Endothelial cell of umbilical vein (primary cell): ENCODE data around the gene EPSTI1. TPM values are rescaled to one million over a fixed set of nuclear protein-coding genes. Genes with fewer than 3 reads are reported as not detected.

Experiments
- BruUV-seq: library from RNA; stranded (reverse); fragments of 400-500 nt; replicated peaks from 2 replicates; lab custom pipeline; 2021; lab: Mats Ljungman, UMichigan
- CTCF ChIA-PET: fragments of 300-600, 350-600 bp; sonication (Branson Sonifier 250); formaldehyde crosslinking; loops from one replicate; lab custom pipeline; 2021; ENCODE audit warnings: antibody characterized with exemption, inconsistent platforms; lab: Charles Lee
- POLR2A ChIA-PET: fragments of 300-600, 350-600 bp; sonication (Branson Sonifier 250); formaldehyde crosslinking; loops from one replicate; lab custom pipeline; 2021; ENCODE audit warnings: antibody characterized with exemption, inconsistent platforms; lab: Charles Lee
- DNase-seq: peaks from one replicate; pipeline ENCODE4 v3.0.0-alpha.2; 2011; ENCODE audit warnings: low read depth, low spot score
- FAIRE-seq: peaks from 2 replicates; lab custom pipeline; 2011; peaks lifted over from hg19 to GRCh38; lab: Jason Lieb, UNC
- H2AFZ ChIP-seq: 2 replicates; pipeline ENCODE4 v1.6.0; 2012; ENCODE audit warnings: low read depth, low read length, control low read depth, inconsistent platforms
- H3K27ac ChIP-seq: 2 replicates; pipeline ENCODE4 v1.5.1; 2011; ENCODE audit warnings: low read depth, mild to moderate bottlenecking, control low read depth, low read length, moderate library complexity; ENCODE audit not compliant: insufficient read depth
- H3K27me3 ChIP-seq, 2 experiments: 2 replicates each; pipeline versions ENCODE4 v1.6.0 to v1.6.1; 2011; ENCODE audit warnings: low read length in 2 of 2, mixed read lengths in 1 of 2; ENCODE audit not compliant: control insufficient read depth in 2 of 2, insufficient read depth in 2 of 2
- H3K36me3 ChIP-seq, 2 experiments: 2 replicates in 1 of 2; 3 replicates in 1 of 2; pipeline ENCODE4 v1.5.1; 2011; ENCODE audit warnings: low read length in 2 of 2, mild to moderate bottlenecking in 1 of 2, moderate library complexity in 1 of 2; ENCODE audit not compliant: control insufficient read depth in 2 of 2, insufficient read depth in 2 of 2; ENCODE audit errors: extremely low read depth in 1 of 2
- H3K4me1 ChIP-seq: 3 replicates; pipeline ENCODE4 v1.5.1; 2011; ENCODE audit warnings: mild to moderate bottlenecking, low read length; ENCODE audit not compliant: control insufficient read depth, insufficient read depth; ENCODE audit errors: extremely low read depth
- H3K4me2 ChIP-seq: 2 replicates; pipeline ENCODE4 v1.6.1; 2011; ENCODE audit warnings: low read length, control low read depth, mixed read lengths; ENCODE audit not compliant: insufficient read depth
- H3K4me3 ChIP-seq, 3 experiments: fragments of 200-600 bp in 1 of 3; sonication (generic), shearing (Covaris generic) in 1 of 3; replicated peaks in 1 of 3; 2 replicates each; pipeline ENCODE4 v1.5.1; 2011 to 2016; ENCODE audit warnings: control low read depth in 3 of 3, low read length in 3 of 3, mild to moderate bottlenecking in 2 of 3, inconsistent platforms in 1 of 3, low read depth in 1 of 3, moderate library complexity in 1 of 3; ENCODE audit not compliant: insufficient read depth in 1 of 3
- H3K79me2 ChIP-seq: 2 replicates; pipeline ENCODE4 v1.6.0; 2012; ENCODE audit warnings: low read length, inconsistent platforms; ENCODE audit not compliant: control insufficient read depth, insufficient read depth
- H3K9ac ChIP-seq: replicated peaks from 2 replicates; pipeline ENCODE3; 2011; ENCODE audit warnings: low read length, control low read depth; ENCODE audit not compliant: insufficient read depth; ENCODE audit errors: extremely low read depth
- H3K9me1 ChIP-seq: replicated peaks from 3 replicates; pipeline ENCODE4 v1.6.0; 2011; ENCODE audit warnings: mild to moderate bottlenecking, low read length; ENCODE audit not compliant: control insufficient read depth, insufficient read depth; ENCODE audit errors: extremely low read depth
- H3K9me3 ChIP-seq: replicated peaks from 2 replicates; pipeline ENCODE4 v1.5.1; 2012; ENCODE audit warnings: low read length, inconsistent platforms; ENCODE audit not compliant: control insufficient read depth, insufficient read depth
- H4K20me1 ChIP-seq: replicated peaks from 2 replicates; pipeline ENCODE3; 2011; ENCODE audit warnings: mild to moderate bottlenecking, low read length; ENCODE audit not compliant: control insufficient read depth, insufficient read depth; ENCODE audit errors: extremely low read depth
- CTCF ChIP-seq, 2 donors: IDR thresholded peaks; 1 replicate in 1 of 2; 2 replicates in 1 of 2; pipeline ENCODE4 v1.5.1; 2011; ENCODE audit warnings: low read length in 2 of 2, mild to moderate bottlenecking in 2 of 2, moderate library complexity in 2 of 2, control low read depth in 1 of 2, inconsistent platforms in 1 of 2, low read depth in 1 of 2; ENCODE audit not compliant: insufficient read depth in 1 of 2; ENCODE audit errors: extremely low read depth in 1 of 2
- EZH2 ChIP-seq: IDR thresholded peaks from 2 replicates; pipeline ENCODE4 v1.6.1; 2012; ENCODE audit warnings: borderline replicate concordance, low read depth, mild to moderate bottlenecking, moderate library complexity, low read length, inconsistent platforms; ENCODE audit not compliant: severe bottlenecking
- FOS ChIP-seq: IDR thresholded peaks from 2 replicates; pipeline ENCODE4 v1.6.1; 2011; ENCODE audit warnings: mild to moderate bottlenecking, low read length, moderate library complexity, borderline replicate concordance; ENCODE audit not compliant: insufficient read depth
- GATA2 ChIP-seq: IDR thresholded peaks from 2 replicates; pipeline ENCODE4 v1.7.0; 2011; ENCODE audit warnings: low read depth, mild to moderate bottlenecking, moderate library complexity, mixed read lengths, low read length; ENCODE audit not compliant: insufficient read length, insufficient read depth
- JUN ChIP-seq: IDR thresholded peaks from 2 replicates; pipeline ENCODE4 v1.6.1; 2011; ENCODE audit warnings: borderline replicate concordance, low read depth; ENCODE audit not compliant: insufficient read length, insufficient read depth
- MAX ChIP-seq: IDR thresholded peaks from 2 replicates; pipeline ENCODE4 v1.6.1; 2011; ENCODE audit not compliant: insufficient read depth, insufficient read length
- MYC ChIP-seq: IDR thresholded peaks from one replicate; pipeline ENCODE4 v1.6.1; 2011; ENCODE audit warnings: mild to moderate bottlenecking, low read depth, low read length
- POLR2A ChIP-seq: IDR thresholded peaks from 2 replicates; pipeline ENCODE4 v1.6.1; 2012; ENCODE audit warnings: low read depth, mild to moderate bottlenecking, control low read depth, low read length
- POLR2AphosphoS5 ChIP-seq: IDR thresholded peaks from 2 replicates; pipeline ENCODE4 v1.6.1; 2012; ENCODE audit warnings: low read depth, mild to moderate bottlenecking, control low read depth, low read length, moderate library complexity; ENCODE audit not compliant: insufficient read depth
- dilution Hi-C: fragments of 300-500 bp; cut with MboI; formaldehyde crosslinking; loops from one replicate; pipeline ENCODE4 v1.15.0; 2019; ENCODE audit warnings: low sequenced_read_pairs; ENCODE audit not compliant: extremely low pct_ligation_motif_present
- intact Hi-C: fragments of 100-400 bp; cut with micrococcal nuclease; formaldehyde crosslinking; loops from one replicate; pipeline ENCODE4 v1.10.0; 2022
- polyA plus RNA-seq, 4 experiments: library from polyadenylated mRNA; depleted of rRNA in 3 of 4; stranded (reverse) in 3 of 4; unstranded in 1 of 4; fragments of >200 nt; gene quantifications; 2 replicates each; pipeline versions ENCODE4 v1.2.1 to v1.2.3, GENCODE V29; 2011 to 2012; ENCODE audit warnings: missing spikeins in 1 of 4
- total RNA-seq: library from RNA; stranded (reverse); gene quantifications from 2 replicates; pipeline ENCODE4 v1.2.3, GENCODE V29; 2021

EPSTI1 gene
- total and polyA plus RNA-seq, 2 donors (not counting 3 experiments of a cell fraction or from before 2014, with no cell fraction given), result 0.77 to 3.1 TPM

GRCh38 chr13:42973581-42973980 is 18.5 kb downstream of the EPSTI1 start:
- dilution Hi-C loops, result no loop called here
- POLR2A ChIA-PET, result no interaction called here
- no peak overlapping the region for H3K9ac ChIP-seq
- intact Hi-C loops, result loop anchor here (5.0 kb wide), 1 partner anchor 814 kb away; the partner anchor contains the start of gene ENOX1
- H3K4me3 ChIP-seq, result no peak overlapping the region
- FAIRE-seq, result no peak
- H3K36me3 ChIP-seq, result no peaks in the 10 kb centered on the region
- TF ChIP-seq EZH2 (no peak), MYC (no peak), CTCF (IDR thresholded peaks at IDR 0.05; ENCODE audit: extremely low read depth in 1 of 2, insufficient read depth in 1 of 2, low read depth in 1 of 2, low read length in 2 of 2) (no peak), GATA2 (no peak), JUN (no peak), POLR2AphosphoS5 (no peak), POLR2A (no peak), FOS (no peak), MAX (no peak)
- H3K79me2 ChIP-seq, result no peaks in the 10 kb centered on the region
- DNase-seq, result no peak
- no peaks in the 10 kb centered on the region for H3K27me3 ChIP-seq
- H2AFZ ChIP-seq, result no peak overlapping the region
- H3K9me1 ChIP-seq, result no peaks in the 10 kb centered on the region
- no TSS peak for BruUV-seq
- no peaks in the 10 kb centered on the region for H3K9me3 ChIP-seq
- H3K4me1 ChIP-seq, result no peaks in the 10 kb centered on the region
- CTCF ChIA-PET, result interaction anchor here (1.0 to 1.6 kb wide), 5 partner anchors 14 to 831 kb away, joined by 3 to 6 read pairs (median 4); no protein-coding TSS in a partner anchor
- H3K4me2 ChIP-seq, result no peak overlapping the region
- H3K27ac ChIP-seq, result no peak overlapping the region
- H4K20me1 ChIP-seq, result no peaks in the 10 kb centered on the region
